ENCODE measurements around the gene ZDHHC12.

ZDHHC12 gene

GRCh38 chr9:128729766-128730517, 6.0 kb upstream of the ZDHHC12 start:
- no peak for DNase-seq

DNA sequence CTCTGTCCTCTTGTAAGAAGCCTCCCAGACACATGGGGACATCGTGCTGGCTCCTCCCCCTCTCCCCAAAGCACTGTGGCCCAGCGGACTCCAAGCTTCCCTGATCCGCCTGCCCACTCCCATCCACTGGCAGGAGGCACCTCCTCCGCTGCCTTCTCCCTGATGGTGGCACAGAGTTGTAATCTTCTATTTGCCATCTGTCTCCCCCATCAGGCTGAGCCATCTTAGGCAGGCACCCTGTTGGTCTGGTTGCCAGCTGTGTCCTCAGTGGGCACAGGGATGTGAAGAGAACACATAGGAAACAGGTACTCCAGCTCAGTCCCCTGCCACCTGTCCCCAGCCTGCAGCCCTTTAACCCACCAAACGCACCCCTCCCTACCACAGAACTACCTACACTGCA, 5.4 kb upstream of the ZDHHC12 start:
- DNase-seq: peak in 1 of 2 experiments; percentile 41

- no peak for DNase-seq
Observed at GRCh38 chr9:128728298-128728697, 4.4 kb upstream of the ZDHHC12 start.

- no peak for DNase-seq
Observed at GRCh38 chr9:128727640-128728248, 3.8 kb upstream of the ZDHHC12 start.

GRCh38 chr9:128724744-128725211, 851 bp upstream of the ZDHHC12 start:
- DNase-seq: peak; percentile 64 to 82

DNA sequence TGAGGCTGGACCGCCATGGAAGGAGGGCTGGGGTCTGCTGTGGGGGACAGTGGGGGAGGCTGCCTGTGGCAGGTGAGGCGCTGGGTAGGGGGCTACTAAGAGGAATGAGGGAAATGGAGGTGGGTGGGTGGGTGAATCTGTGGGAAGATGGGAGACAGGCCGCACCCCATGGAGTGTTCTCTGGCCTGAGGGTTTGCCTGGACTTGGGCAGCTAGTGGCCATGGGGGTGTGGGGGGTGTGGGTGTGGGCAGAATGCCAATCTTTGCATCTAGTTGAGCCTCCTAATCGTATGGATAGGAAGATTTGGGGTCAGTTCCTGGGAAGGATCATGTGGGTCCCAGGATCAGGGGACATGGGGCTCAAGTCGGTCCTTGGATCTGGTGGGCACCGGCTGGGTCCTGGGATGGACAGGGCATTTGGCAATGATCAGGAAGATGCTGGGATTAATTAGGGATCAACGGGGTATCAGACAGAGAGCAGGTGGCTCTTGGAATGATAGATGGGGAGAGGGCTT, 518 bp downstream of the ZDHHC12 start:
- no peak for DNase-seq

- DNase-seq: no peak
Observed at GRCh38 chr9:128722380-128723351, 1.3 kb downstream of the ZDHHC12 start.

DNA sequence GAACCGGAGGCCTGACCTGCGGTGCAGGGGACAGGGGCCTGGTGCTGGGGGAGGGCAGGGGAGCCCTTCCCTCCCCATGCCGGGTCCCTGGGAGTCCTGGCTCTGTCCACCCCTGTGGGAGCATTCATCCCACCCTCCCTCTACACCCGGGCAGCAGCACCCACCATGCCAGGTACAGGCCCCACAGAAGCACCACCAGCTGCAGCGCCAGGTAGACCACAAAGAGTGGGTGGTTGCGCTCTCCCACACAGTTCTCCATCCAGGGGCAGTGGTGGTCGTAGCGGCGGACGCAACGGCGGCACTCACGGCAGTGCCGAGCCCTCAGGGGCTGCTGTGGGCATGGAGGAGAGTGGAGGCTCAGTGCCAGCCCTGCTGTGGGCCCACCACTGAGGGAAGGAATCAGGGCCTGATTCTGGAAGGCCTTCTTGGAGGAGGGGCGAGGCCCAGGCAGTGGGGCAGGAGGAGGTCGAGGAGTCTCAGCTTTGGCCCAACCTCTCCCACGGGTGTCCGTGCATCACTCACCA, 2.4 kb downstream of the ZDHHC12 start:
- DNase-seq: no peak

GRCh38 chr9:128720841-128721486, 3.0 kb downstream of the ZDHHC12 start:
- DNase-seq: no peak

DNA sequence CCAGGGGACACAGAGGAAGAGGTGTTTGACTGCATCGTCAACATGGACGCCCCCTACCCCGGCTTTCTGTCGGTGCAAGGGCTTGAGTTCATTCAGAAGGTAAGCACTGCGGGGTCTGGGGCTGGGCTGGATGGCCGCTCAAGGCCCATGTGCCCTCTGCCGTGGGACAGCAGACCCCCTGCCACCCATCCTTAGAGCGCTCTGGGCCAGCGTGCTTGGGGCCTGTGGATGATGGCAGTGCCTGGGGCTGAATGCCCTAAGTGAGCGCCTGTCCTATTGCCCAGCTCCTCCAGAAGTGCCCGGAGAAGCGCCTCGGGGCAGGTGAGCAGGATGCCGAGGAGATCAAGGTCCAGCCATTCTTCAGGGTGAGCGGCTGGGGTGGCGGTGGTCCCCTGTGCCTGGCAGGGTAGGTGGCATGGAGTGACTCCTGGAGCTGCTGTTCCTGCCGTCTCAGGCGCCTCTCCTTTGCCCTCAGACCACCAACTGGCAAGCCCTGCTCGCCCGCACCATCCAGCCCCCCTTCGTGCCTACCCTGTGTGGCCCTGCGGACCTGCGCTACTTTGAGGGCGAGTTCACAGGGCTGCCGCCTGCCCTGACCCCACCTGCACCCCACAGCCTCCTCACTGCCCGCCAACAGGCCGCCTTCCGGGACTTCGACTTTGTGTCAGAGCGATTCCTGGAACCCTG, 3.9 kb downstream of the ZDHHC12 start:
- DNase-seq: no peak

DNA sequence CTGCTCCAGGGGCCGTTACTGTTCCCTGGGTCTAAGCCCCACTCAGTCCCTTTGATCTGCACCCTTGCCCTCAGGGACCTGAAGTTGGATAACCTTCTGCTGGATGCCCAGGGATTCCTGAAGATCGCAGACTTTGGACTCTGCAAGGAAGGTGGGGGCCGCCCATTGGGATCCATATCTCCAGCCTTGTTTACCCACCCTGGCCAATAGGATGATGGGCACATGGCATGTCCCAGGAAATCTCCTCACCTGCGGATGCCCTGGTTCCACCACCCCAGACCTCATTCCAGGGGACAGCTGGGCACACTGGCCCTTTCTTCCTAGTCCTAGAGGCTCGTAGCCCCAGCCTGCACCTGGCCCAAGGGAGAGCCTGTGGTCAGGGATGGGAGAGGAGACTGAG, 5.5 kb downstream of the ZDHHC12 start:
- no peak for DNase-seq

- no peak for DNase-seq
Observed at GRCh38 chr9:128718047-128718446, 5.9 kb downstream of the ZDHHC12 start.

GRCh38 chr9:128716581-128717254, 7.2 kb downstream of the ZDHHC12 start:
- DNase-seq: no peak

DNA sequence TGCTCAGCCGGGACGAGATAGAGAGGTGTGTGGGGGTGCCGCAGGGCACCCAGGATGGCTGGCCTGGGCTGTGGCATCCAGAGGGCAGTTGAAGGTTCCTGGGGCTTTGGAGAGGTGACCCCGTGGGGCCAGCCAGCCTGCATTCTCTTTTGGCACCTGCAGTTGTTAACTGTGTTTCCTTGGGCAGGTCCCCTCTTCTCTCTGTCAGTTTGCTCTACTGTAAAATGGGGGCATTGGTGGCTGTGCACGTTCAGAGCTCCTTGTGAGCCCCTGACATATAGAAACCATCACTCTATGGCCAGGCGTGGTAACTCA, 8.5 kb downstream of the ZDHHC12 start:
- no peak for DNase-seq

DNA sequence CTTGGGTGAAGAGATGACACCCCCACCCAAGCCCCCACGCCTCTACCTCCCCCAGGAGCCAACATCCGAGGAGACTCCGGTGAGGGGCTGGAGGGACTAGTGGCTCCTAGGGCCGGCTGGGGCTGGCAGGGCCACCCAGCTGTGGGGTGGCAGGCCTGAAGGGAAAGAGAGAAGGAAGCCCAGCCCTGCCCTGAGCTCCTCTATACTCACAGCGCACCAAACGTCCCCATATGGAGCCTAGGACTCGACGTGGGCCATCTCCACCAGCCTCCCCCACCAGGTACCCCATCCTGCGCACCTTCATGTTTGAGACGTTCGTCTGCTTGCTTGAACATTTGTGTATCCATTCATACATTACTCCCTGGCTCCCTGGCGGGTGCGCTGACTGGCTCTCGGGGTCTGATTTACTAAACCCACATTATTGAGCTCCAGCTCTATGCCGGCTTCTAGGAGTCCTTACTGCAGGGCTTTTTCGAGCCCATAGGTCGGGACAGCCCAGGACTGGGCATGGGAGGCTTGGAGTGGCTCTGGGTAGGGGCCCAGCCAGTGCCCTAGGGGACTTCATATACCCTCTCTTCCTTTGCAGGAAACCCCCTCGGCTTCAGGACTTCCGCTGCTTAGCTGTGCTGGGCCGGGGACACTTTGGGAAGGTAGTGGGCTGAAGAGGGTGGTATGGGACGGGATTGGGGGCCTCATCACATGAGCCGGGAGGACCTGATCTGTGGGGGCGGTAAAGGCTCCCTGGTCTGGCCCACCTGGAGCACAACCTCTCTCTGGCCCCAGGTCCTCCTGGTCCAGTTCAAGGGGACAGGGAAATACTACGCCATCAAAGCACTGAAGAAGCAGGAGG, 9.1 kb downstream of the ZDHHC12 start:
- DNase-seq: no peak

GRCh38 chr9:128713941-128714573, 9.9 kb downstream of the ZDHHC12 start:
- no peak for DNase-seq

DNA sequence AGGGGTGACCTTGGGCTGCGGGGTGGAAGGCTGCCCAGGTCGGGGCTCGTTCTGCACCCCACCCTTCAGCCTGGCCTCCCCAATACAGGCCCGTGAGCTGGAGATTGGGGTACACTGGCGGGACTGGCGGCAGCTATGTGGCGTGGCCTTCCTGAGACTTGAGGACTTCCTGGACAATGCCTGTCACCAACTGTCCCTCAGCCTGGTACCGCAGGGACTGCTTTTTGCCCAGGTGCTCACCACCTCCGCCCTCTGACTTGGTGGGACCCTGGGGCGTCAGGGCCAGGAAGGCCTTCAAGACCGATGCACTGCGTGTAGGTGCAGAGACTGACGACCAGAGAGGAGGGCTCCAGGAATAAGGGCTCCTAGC, 10.5 kb downstream of the ZDHHC12 start:
- DNase-seq: no peak

DNA sequence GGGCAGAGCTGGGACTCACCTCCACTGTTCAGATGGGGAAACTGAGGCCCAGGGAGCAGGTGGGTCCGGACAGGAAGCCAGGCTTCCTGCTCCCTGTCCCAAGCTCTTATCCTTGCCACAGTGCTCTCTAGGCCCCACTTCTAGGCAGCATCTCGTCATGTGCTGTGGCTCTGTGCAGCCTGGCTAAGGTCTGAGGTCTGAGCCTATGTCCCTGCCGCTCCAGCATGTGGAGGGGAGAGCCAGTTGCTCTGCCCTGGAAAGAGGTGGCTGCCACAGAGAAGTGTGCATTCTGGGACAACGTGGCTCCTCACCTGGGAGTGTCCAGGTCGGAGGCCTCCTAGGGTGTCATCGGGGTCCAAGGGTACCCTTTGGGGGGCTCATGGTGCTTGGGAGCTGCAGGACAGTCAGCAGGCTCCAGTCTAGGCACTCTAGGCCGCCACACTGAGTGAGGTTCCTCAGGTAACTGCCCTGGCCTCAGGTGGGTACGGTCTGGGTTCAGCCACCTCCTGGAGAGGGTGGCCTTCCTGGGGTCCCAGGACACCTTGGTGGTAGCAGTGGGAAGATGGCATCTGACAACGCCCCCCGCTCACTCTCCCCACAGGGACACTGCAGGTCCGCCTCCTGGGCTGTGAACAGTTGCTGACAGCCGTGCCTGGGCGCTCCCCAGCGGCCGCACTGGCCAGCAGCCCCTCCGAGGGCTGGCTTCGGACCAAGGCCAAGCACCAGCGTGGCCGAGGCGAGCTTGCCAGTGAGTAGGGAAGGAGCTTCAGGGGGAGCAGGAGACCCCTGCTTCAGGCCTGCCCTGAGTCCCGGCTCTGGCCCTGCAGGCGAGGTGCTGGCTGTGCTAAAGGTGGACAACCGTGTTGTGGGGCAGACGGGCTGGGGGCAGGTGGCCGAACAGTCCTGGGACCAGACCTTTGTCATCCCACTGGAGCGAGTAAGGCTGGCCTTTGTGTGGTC, 11.2 kb downstream of the ZDHHC12 start:
- DNase-seq: no peak

DNA sequence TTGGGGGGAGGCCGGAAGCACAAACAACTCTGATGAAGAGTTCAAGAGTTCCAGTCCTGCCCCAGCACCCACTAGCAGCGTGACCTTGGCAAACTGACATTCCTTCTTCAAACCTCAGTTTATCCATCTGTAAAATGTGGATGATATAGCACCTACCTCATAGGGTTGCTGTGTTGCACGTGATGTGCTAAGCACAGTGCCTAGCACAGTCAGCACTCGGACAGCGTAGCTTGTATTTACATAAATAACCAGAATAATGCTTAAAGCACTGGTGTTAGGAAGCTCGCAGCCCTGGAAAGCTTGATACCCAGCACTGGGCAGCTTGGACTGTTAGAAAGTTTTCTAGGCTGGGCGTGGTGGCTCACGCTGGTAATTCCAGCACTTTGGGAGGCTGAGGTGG, 16.5 kb downstream of the ZDHHC12 start:
- DNase-seq: no peak
